IMR-90 (cell line): ENCODE data around the gene LYPD6B. TPM values are rescaled to one million over a fixed set of nuclear protein-coding genes. Genes with fewer than 3 reads are reported as not detected.

Source experiments
- ATAC-seq: fragments of 200-7000 bp; cut with Tn5 transposase; 2 replicates; pipeline ENCODE4 v1.9.1; 2020; ENCODE audit warnings: low read depth, mild to moderate bottlenecking, moderate library complexity
- BruUV-seq: library from RNA; stranded (reverse); fragments of 400-500 nt; replicated peaks from 2 replicates; lab custom pipeline; 2021; lab: Mats Ljungman, UMichigan
- CTCF ChIA-PET: fragments of 300-600 bp; formaldehyde crosslinking; extraction: SDS; loops from one replicate; lab custom pipeline; 2021; ENCODE audit warnings: antibody characterized with exemption; lab: Yijun Ruan, JAX
- POLR2A ChIA-PET: fragments of 300-600 bp; sonication (Branson Sonifier 250); formaldehyde crosslinking; loops from one replicate; lab custom pipeline; 2022; ENCODE audit warnings: antibody characterized with exemption; ENCODE audit not compliant: unreplicated experiment; lab: Charles Lee
- DNase-seq: peaks from one replicate; pipeline ENCODE4 v3.0.0; 2013
- H2AFZ ChIP-seq: replicated peaks from 2 replicates; pipeline ENCODE3; 2013; ENCODE audit warnings: low read length, mild to moderate bottlenecking; ENCODE audit not compliant: poor library complexity
- H2AK5ac ChIP-seq: 2 replicates; pipeline ENCODE4 v1.6.1; 2013; ENCODE audit warnings: low read depth, low read length, inconsistent platforms
- H2AK9ac ChIP-seq: replicated peaks from 2 replicates; pipeline ENCODE3; 2013; ENCODE audit warnings: mild to moderate bottlenecking, low read depth, low read length, moderate library complexity; ENCODE audit not compliant: poor library complexity
- H2BK120ac ChIP-seq: 2 replicates; pipeline ENCODE4 v1.6.1; 2013; ENCODE audit warnings: low read depth, low read length, inconsistent platforms
- H2BK15ac ChIP-seq: 3 replicates; pipeline ENCODE4 v1.6.1; 2013; ENCODE audit warnings: low read depth, low read length, inconsistent platforms
- H2BK20ac ChIP-seq: 2 replicates; pipeline ENCODE4 v1.6.1; 2013; ENCODE audit warnings: low read depth, mild to moderate bottlenecking, inconsistent platforms, low read length, moderate library complexity
- H2BK5ac ChIP-seq: 2 replicates; pipeline ENCODE4 v1.6.1; 2013; ENCODE audit warnings: mild to moderate bottlenecking, low read depth, low read length, inconsistent platforms; ENCODE audit not compliant: poor library complexity, severe bottlenecking
- H3K14ac ChIP-seq: replicated peaks from 2 replicates; pipeline ENCODE4 v1.6.1; 2013; ENCODE audit warnings: low read depth, low read length, inconsistent platforms
- H3K18ac ChIP-seq: 2 replicates; pipeline ENCODE4 v1.6.1; 2013; ENCODE audit warnings: low read depth, low read length, control low read depth
- H3K23ac ChIP-seq: 2 replicates; pipeline ENCODE4 v1.6.1; 2013; ENCODE audit warnings: low read depth, low read length, inconsistent platforms
- H3K27ac ChIP-seq: 2 replicates; pipeline ENCODE4 v1.5.1; 2013; ENCODE audit warnings: mild to moderate bottlenecking, control low read depth, low read length; ENCODE audit not compliant: insufficient read depth
- H3K27me3 ChIP-seq: 2 replicates; pipeline ENCODE4 v1.6.1; 2013; ENCODE audit warnings: low read length; ENCODE audit not compliant: control insufficient read depth, insufficient read depth
- H3K36me3 ChIP-seq: 2 replicates; pipeline ENCODE4 v1.6.1; 2013; ENCODE audit warnings: low read length, mixed read lengths; ENCODE audit not compliant: control insufficient read depth, insufficient read depth
- H3K4ac ChIP-seq: 2 replicates; pipeline ENCODE4 v1.6.1; 2013; ENCODE audit warnings: low read depth, low read length, inconsistent platforms
- H3K4me1 ChIP-seq: 2 replicates; pipeline ENCODE4 v1.6.1; 2013; ENCODE audit warnings: low read length, mixed read lengths; ENCODE audit not compliant: control insufficient read depth, insufficient read depth
- H3K4me2 ChIP-seq: 2 replicates; pipeline ENCODE4 v1.6.1; 2013; ENCODE audit warnings: low read depth, mild to moderate bottlenecking, control low read depth, low read length, moderate library complexity
- H3K4me3 ChIP-seq: 2 replicates; pipeline ENCODE4 v1.5.1; 2013; ENCODE audit warnings: low read depth, mild to moderate bottlenecking, control low read depth, low read length, moderate library complexity; ENCODE audit not compliant: insufficient read depth
- H3K56ac ChIP-seq: 2 replicates; pipeline ENCODE4 v1.6.1; 2013; ENCODE audit warnings: low read length, inconsistent platforms; ENCODE audit not compliant: insufficient read depth; ENCODE audit errors: extremely low read depth
- H3K79me1 ChIP-seq, 2 experiments: 2 replicates each; pipeline ENCODE4 v1.6.1; 2013; ENCODE audit warnings: low read length in 2 of 2, inconsistent platforms in 1 of 2, low read depth in 1 of 2
- H3K9ac ChIP-seq: 2 replicates; pipeline ENCODE4 v1.6.1; 2013; ENCODE audit warnings: low read depth, low read length, control low read depth
- H3K9me1 ChIP-seq: 2 replicates; pipeline ENCODE4 v1.6.1; 2013; ENCODE audit warnings: low read length, inconsistent platforms; ENCODE audit not compliant: insufficient read depth
- H3K9me3 ChIP-seq: 2 replicates; pipeline ENCODE4 v1.6.1; 2013; ENCODE audit warnings: low read length; ENCODE audit not compliant: control insufficient read depth, insufficient read depth
- H4K20me1 ChIP-seq: 2 replicates; pipeline ENCODE4 v1.6.1; 2013; ENCODE audit warnings: low read length, inconsistent platforms; ENCODE audit not compliant: insufficient read depth
- H4K5ac ChIP-seq: 2 replicates; pipeline ENCODE4 v1.6.1; 2013; ENCODE audit warnings: mild to moderate bottlenecking, low read depth, low read length, control low read depth
- H4K8ac ChIP-seq, 2 experiments: 2 replicates each; pipeline ENCODE4 v1.6.1; 2013; ENCODE audit warnings: low read depth in 2 of 2, low read length in 2 of 2, control low read depth in 1 of 2, inconsistent platforms in 1 of 2
- H4K91ac ChIP-seq: 2 replicates; pipeline ENCODE4 v1.6.1; 2013; ENCODE audit warnings: low read depth, low read length, inconsistent platforms; ENCODE audit not compliant: insufficient read depth
- BHLHE40 ChIP-seq: fragments of 150-350 bp; IDR thresholded peaks from 2 replicates; pipeline ENCODE4 v1.6.1; 2016; ENCODE audit warnings: mild to moderate bottlenecking, low read depth, low read length
- CEBPB ChIP-seq: IDR thresholded peaks from 2 replicates; pipeline ENCODE4 v1.6.1; 2012; ENCODE audit warnings: low read depth, low read length, improper control_type of control experiment
- CTCF ChIP-seq: conservative IDR thresholded peaks from 2 replicates; pipeline ENCODE4 v1.5.1; 2012; ENCODE audit warnings: mild to moderate bottlenecking, low read depth, low read length, improper control_type of control experiment
- ELK1 ChIP-seq: fragments of 150-350 bp; IDR thresholded peaks from 2 replicates; pipeline ENCODE4 v1.6.1; 2016; ENCODE audit warnings: low read depth, mild to moderate bottlenecking, low read length, moderate library complexity, borderline replicate concordance
- MAZ ChIP-seq: IDR thresholded peaks from 2 replicates; pipeline ENCODE4 v1.6.1; 2012; ENCODE audit warnings: low read depth, mild to moderate bottlenecking, low read length, improper control_type of control experiment, moderate library complexity, borderline replicate concordance
- MXI1 ChIP-seq: IDR thresholded peaks from 2 replicates; pipeline ENCODE4 v1.6.1; 2012; ENCODE audit warnings: low read depth, mild to moderate bottlenecking, low read length, moderate library complexity, borderline replicate concordance
- NFE2L2 ChIP-seq: fragments of 150-350 bp; IDR thresholded peaks from 2 replicates; pipeline ENCODE4 v1.6.1; 2016; ENCODE audit warnings: low read depth, mild to moderate bottlenecking, low read length
- RCOR1 ChIP-seq: IDR thresholded peaks from 2 replicates; pipeline ENCODE4 v1.6.1; 2012; ENCODE audit warnings: mild to moderate bottlenecking, low read length, improper control_type of control experiment; ENCODE audit not compliant: insufficient replicate concordance
- RFX5 ChIP-seq: IDR thresholded peaks from 2 replicates; pipeline ENCODE4 v1.8.0; 2012; ENCODE audit warnings: low read depth, mild to moderate bottlenecking, low read length, moderate library complexity
- USF2 ChIP-seq: fragments of 150-350 bp; IDR thresholded peaks from 2 replicates; pipeline ENCODE4 v1.6.1; 2017; ENCODE audit warnings: mild to moderate bottlenecking, antibody characterized with exemption, low read length, low read depth
- WGBS, 2 experiments: methylation state at CpG; one replicate each; pipeline versions ENCODE4 v1.1.5 to v1.1.7; 2013; ENCODE audit warnings: missing lambda C conversion rate in 2 of 2; ENCODE audit not compliant: insufficient read length in 1 of 2; ENCODE audit errors: extremely low coverage in 2 of 2; 5-methylcytosine and 5-hydroxymethylcytosine counted together
- dilution Hi-C: fragments of 300-500 bp; cut with HindIII; formaldehyde crosslinking; loops from one replicate; pipeline ENCODE4 v1.14.3; 2018; ENCODE audit warnings: low sequenced_read_pairs; ENCODE audit not compliant: unreplicated experiment
- in situ Hi-C: fragments of 300-500 bp; cut with MboI; formaldehyde crosslinking; loops from 3 replicates; pipeline ENCODE4 v1.14.3; 2019; ENCODE audit warnings: low sequenced_read_pairs, inconsistent platforms, mixed read lengths
- intact Hi-C: fragments of 100-400 bp; cut with micrococcal nuclease; formaldehyde crosslinking; loops from 2 replicates; pipeline ENCODE4 v1.10.0; 2022
- polyA plus RNA-seq, 3 experiments: library from polyadenylated mRNA; depleted of rRNA; stranded (reverse); fragments of >200 nt; gene quantifications; 2 replicates each; pipeline ENCODE4 v1.2.3, GENCODE V29; 2012; ENCODE audit warnings: low replicate concordance in 1 of 3
- total RNA-seq: library from RNA; depleted of rRNA; stranded (reverse); fragments of >200 nt; gene quantifications from 2 replicates; pipeline ENCODE4 v1.2.3, GENCODE V29; 2012

Gene LYPD6B
- total and polyA plus RNA-seq, 2 of the 4 experiments (the other 2 are of a cell fraction): 0.05 TPM; not detected in 1

GRCh38 chr2:149192427-149192826 is 153.9 kb downstream of the LYPD6B start:
- WGBS, 2 experiments: no CpG with 5 or more reads among the region's 1 CpG
- Histone ChIP-seq H3K9ac (no peak overlapping the region), H2BK20ac (no peak overlapping the region), H2AFZ (no peak overlapping the region), H3K9me1 (no peaks in the 10 kb centered on the region), H3K79me1 (no peaks in the 10 kb centered on the region), H2BK15ac (no peak overlapping the region), H3K27me3 (no peaks in the 10 kb centered on the region), H3K36me3 (no peaks in the 10 kb centered on the region), H2AK9ac (no peak overlapping the region), H4K8ac (no peak overlapping the region), H3K23ac (no peak overlapping the region), H2BK5ac (no peak overlapping the region), H4K5ac (no peak overlapping the region), H3K27ac (no peak overlapping the region), H3K4ac (no peak overlapping the region), H2BK120ac (no peak overlapping the region), H4K91ac (no peak overlapping the region), H3K9me3 (no peaks in the 10 kb centered on the region), H2AK5ac (no peak overlapping the region), H3K4me1 (no peaks in the 10 kb centered on the region), H3K4me3 (no peak overlapping the region), H3K18ac (no peak overlapping the region), H3K4me2 (no peak overlapping the region), H4K20me1 (no peaks in the 10 kb centered on the region), H3K14ac (no peak overlapping the region), H3K56ac (no peak overlapping the region)
- no TSS peak for BruUV-seq
- dilution Hi-C loops (no loop called here), in situ Hi-C loops (no loop called here), intact Hi-C loops (no loop called here)
- ChIA-PET CTCF (no interaction called here), POLR2A (no interaction called here)
- no peak for ATAC-seq
- no peak for DNase-seq
- TF ChIP-seq BHLHE40 (no peak), MAZ (no peak), RCOR1 (no peak), CTCF (no peak), MXI1 (no peak), ELK1 (no peak), RFX5 (no peak), NFE2L2 (no peak), USF2 (no peak), CEBPB (no peak)
